ENCODE results near the gene KLRC1.

The KLRC1 gene

GRCh38 chr12:10469701-10470100, 16.5 kb upstream of the KLRC1 start:
- no peaks in the 10 kb centered on the region for H3K4me1 ChIP-seq (ENCODE audit: control insufficient read depth in 2 of 2, insufficient read depth in 1 of 2, low read depth in 1 of 2, low read length in 2 of 2)
- DNase-seq (ENCODE audit: low spot score): no peak
- H3K79me1 ChIP-seq (ENCODE audit: low read depth, low read length): no peaks in the 10 kb centered on the region
- H3K4me3 ChIP-seq (ENCODE audit: low read length in 2 of 2): no peak overlapping the region
- no peaks in the 10 kb centered on the region for H3K36me3 ChIP-seq (replicated peaks in 1 of 2; ENCODE audit: control insufficient read depth in 2 of 2, insufficient read depth in 2 of 2, low read length in 2 of 2)
- no peak overlapping the region for H3K4me2 ChIP-seq (ENCODE audit: insufficient read depth, low read length, poor library complexity, severe bottlenecking)
- H2BK15ac ChIP-seq (ENCODE audit: low read length): no peak overlapping the region
- no peak overlapping the region for H3K9ac ChIP-seq (ENCODE audit: low read depth, low read length, poor library complexity)
- no peak overlapping the region for H2BK12ac ChIP-seq (ENCODE audit: low read length)
- H3K27ac ChIP-seq (replicated peaks; ENCODE audit: low read length): no peak overlapping the region
- no peak overlapping the region for H2AFZ ChIP-seq (ENCODE audit: low read length)
- no peaks in the 10 kb centered on the region for H3K9me3 ChIP-seq (replicated peaks in 1 of 2; ENCODE audit: control insufficient read depth in 2 of 2, insufficient read depth in 1 of 2, low read depth in 1 of 2, low read length in 2 of 2)
- no peaks in the 10 kb centered on the region for H3K27me3 ChIP-seq (ENCODE audit: control insufficient read depth in 3 of 3, insufficient read depth in 3 of 3, low read depth in 1 of 3, low read length in 3 of 3)
- H3K14ac ChIP-seq (ENCODE audit: low read length): no peak overlapping the region
- no CpG with 5 or more reads among the region's 1 CpG for WGBS, 2 donors (ENCODE audit: extremely low coverage in 2 of 2, insufficient read length in 2 of 2, insufficient replicate concordance in 1 of 2)
- no peak overlapping the region for H4K91ac ChIP-seq (ENCODE audit: low read depth, low read length, poor library complexity)
- no peak overlapping the region for H3K23ac ChIP-seq (ENCODE audit: low read depth, low read length, poor library complexity)
- no peak overlapping the region for H2BK5ac ChIP-seq (ENCODE audit: low read length)
- H2AK5ac ChIP-seq (ENCODE audit: low read depth, low read length): no peak overlapping the region
- H4K8ac ChIP-seq (ENCODE audit: low read depth, low read length): no peak overlapping the region
- no peak overlapping the region for H2BK120ac ChIP-seq (ENCODE audit: low read depth, low read length)
- H3K18ac ChIP-seq (ENCODE audit: low read length): no peak overlapping the region
- H3K4ac ChIP-seq (ENCODE audit: low read length): no peak overlapping the region

- no peak overlapping the region for H2BK12ac ChIP-seq (ENCODE audit: low read length)
- H3K79me1 ChIP-seq (ENCODE audit: low read depth, low read length): no peaks in the 10 kb centered on the region
- H4K91ac ChIP-seq (ENCODE audit: low read depth, low read length, poor library complexity): no peak overlapping the region
- H2AK5ac ChIP-seq (ENCODE audit: low read depth, low read length): no peak overlapping the region
- H2BK120ac ChIP-seq (ENCODE audit: low read depth, low read length): no peak overlapping the region
- no peak overlapping the region for H2AFZ ChIP-seq (ENCODE audit: low read length)
- no peak overlapping the region for H3K9ac ChIP-seq (ENCODE audit: low read depth, low read length, poor library complexity)
- H2BK5ac ChIP-seq (ENCODE audit: low read length): no peak overlapping the region
- no peak overlapping the region for H2BK15ac ChIP-seq (ENCODE audit: low read length)
- no peak overlapping the region for H3K4me3 ChIP-seq (ENCODE audit: low read length in 2 of 2)
- no peak overlapping the region for H3K14ac ChIP-seq (ENCODE audit: low read length)
- no peak overlapping the region for H3K4ac ChIP-seq (ENCODE audit: low read length)
- H3K27ac ChIP-seq (replicated peaks; ENCODE audit: low read length): no peak overlapping the region
- H3K27me3 ChIP-seq (ENCODE audit: control insufficient read depth in 3 of 3, insufficient read depth in 3 of 3, low read depth in 1 of 3, low read length in 3 of 3): no peaks in the 10 kb centered on the region
- no peaks in the 10 kb centered on the region for H3K9me3 ChIP-seq (replicated peaks in 1 of 2; ENCODE audit: control insufficient read depth in 2 of 2, insufficient read depth in 1 of 2, low read depth in 1 of 2, low read length in 2 of 2)
- H3K36me3 ChIP-seq (replicated peaks in 1 of 2; ENCODE audit: control insufficient read depth in 2 of 2, insufficient read depth in 2 of 2, low read length in 2 of 2): no peaks in the 10 kb centered on the region
- no peak for DNase-seq (ENCODE audit: low spot score)
- no peak overlapping the region for H3K4me2 ChIP-seq (ENCODE audit: insufficient read depth, low read length, poor library complexity, severe bottlenecking)
- H3K23ac ChIP-seq (ENCODE audit: low read depth, low read length, poor library complexity): no peak overlapping the region
- H3K4me1 ChIP-seq (ENCODE audit: control insufficient read depth in 2 of 2, insufficient read depth in 1 of 2, low read depth in 1 of 2, low read length in 2 of 2): no peaks in the 10 kb centered on the region
- H3K18ac ChIP-seq (ENCODE audit: low read length): no peak overlapping the region
- no peak overlapping the region for H4K8ac ChIP-seq (ENCODE audit: low read depth, low read length)
- no CpG with 5 or more reads among the region's 4 CpGs for WGBS, 2 donors (ENCODE audit: extremely low coverage in 2 of 2, insufficient read length in 2 of 2, insufficient replicate concordance in 1 of 2)
Observed at GRCh38 chr12:10466311-10466710, 13.1 kb upstream of the KLRC1 start.

- no CpG with 5 or more reads among the region's 3 CpGs for WGBS, 2 donors (ENCODE audit: extremely low coverage in 2 of 2, insufficient read length in 2 of 2, insufficient replicate concordance in 1 of 2)
- no peak for DNase-seq (ENCODE audit: low spot score)
- no peaks in the 10 kb centered on the region for H3K27me3 ChIP-seq (ENCODE audit: control insufficient read depth in 3 of 3, insufficient read depth in 3 of 3, low read depth in 1 of 3, low read length in 3 of 3)
Observed at GRCh38 chr12:10457760-10458159, 4.6 kb upstream of the KLRC1 start.

GRCh38 chr12:10456856-10457255, 3.7 kb upstream of the KLRC1 start:
- no peak overlapping the region for H2BK5ac ChIP-seq (ENCODE audit: low read length)
- peaks cover 0 to 7% of the 10 kb centered on the region in 2 donors for H3K9me3 ChIP-seq (replicated peaks in 1 of 2; ENCODE audit: control insufficient read depth in 2 of 2, insufficient read depth in 1 of 2, low read depth in 1 of 2, low read length in 2 of 2)
- no peak overlapping the region for H2AK5ac ChIP-seq (ENCODE audit: low read depth, low read length)
- H4K91ac ChIP-seq (ENCODE audit: low read depth, low read length, poor library complexity): no peak overlapping the region
- no peaks in the 10 kb centered on the region for H3K27me3 ChIP-seq (ENCODE audit: control insufficient read depth in 3 of 3, insufficient read depth in 3 of 3, low read depth in 1 of 3, low read length in 3 of 3)
- H3K27ac ChIP-seq (replicated peaks; ENCODE audit: low read length): no peak overlapping the region
- no peak overlapping the region for H3K9ac ChIP-seq (ENCODE audit: low read depth, low read length, poor library complexity)
- no CpG with 5 or more reads among the region's 2 CpGs for WGBS, 2 donors (ENCODE audit: extremely low coverage in 2 of 2, insufficient read length in 2 of 2, insufficient replicate concordance in 1 of 2)
- H3K4me3 ChIP-seq (ENCODE audit: low read length in 2 of 2): no peak overlapping the region
- no peak overlapping the region for H2BK15ac ChIP-seq (ENCODE audit: low read length)
- H3K79me1 ChIP-seq (ENCODE audit: low read depth, low read length): no peaks in the 10 kb centered on the region
- H3K14ac ChIP-seq (ENCODE audit: low read length): no peak overlapping the region
- no peaks in the 10 kb centered on the region for H3K4me1 ChIP-seq (ENCODE audit: control insufficient read depth in 2 of 2, insufficient read depth in 1 of 2, low read depth in 1 of 2, low read length in 2 of 2)
- H3K4me2 ChIP-seq (ENCODE audit: insufficient read depth, low read length, poor library complexity, severe bottlenecking): no peak overlapping the region
- no peak overlapping the region for H2BK120ac ChIP-seq (ENCODE audit: low read depth, low read length)
- H4K8ac ChIP-seq (ENCODE audit: low read depth, low read length): no peak overlapping the region
- H3K36me3 ChIP-seq (replicated peaks in 1 of 2; ENCODE audit: control insufficient read depth in 2 of 2, insufficient read depth in 2 of 2, low read length in 2 of 2): no peaks in the 10 kb centered on the region
- DNase-seq (ENCODE audit: low spot score): no peak
- H3K4ac ChIP-seq (ENCODE audit: low read length): no peak overlapping the region
- H2AFZ ChIP-seq (ENCODE audit: low read length): no peak overlapping the region
- no peak overlapping the region for H3K23ac ChIP-seq (ENCODE audit: low read depth, low read length, poor library complexity)
- H2BK12ac ChIP-seq (ENCODE audit: low read length): no peak overlapping the region
- H3K18ac ChIP-seq (ENCODE audit: low read length): no peak overlapping the region

More at GRCh38 chr12:10457760-10458159, 4.6 kb upstream of the KLRC1 start:
- Histone ChIP-seq H2AFZ (ENCODE audit: low read length) (no peak overlapping the region), H2BK12ac (ENCODE audit: low read length) (no peak overlapping the region), H3K4me2 (ENCODE audit: insufficient read depth, low read length, poor library complexity, severe bottlenecking) (no peak overlapping the region), H3K36me3 (replicated peaks in 1 of 2; ENCODE audit: control insufficient read depth in 2 of 2, insufficient read depth in 2 of 2, low read length in 2 of 2) (no peaks in the 10 kb centered on the region), H3K18ac (ENCODE audit: low read length) (no peak overlapping the region), H3K23ac (ENCODE audit: low read depth, low read length, poor library complexity) (no peak overlapping the region), H3K14ac (ENCODE audit: low read length) (no peak overlapping the region), H4K8ac (ENCODE audit: low read depth, low read length) (no peak overlapping the region), H2BK5ac (ENCODE audit: low read length) (no peak overlapping the region), H3K27ac (replicated peaks; ENCODE audit: low read length) (no peak overlapping the region), H2AK5ac (ENCODE audit: low read depth, low read length) (no peak overlapping the region), H3K4ac (ENCODE audit: low read length) (no peak overlapping the region), H3K9me3 (replicated peaks in 1 of 2; ENCODE audit: control insufficient read depth in 2 of 2, insufficient read depth in 1 of 2, low read depth in 1 of 2, low read length in 2 of 2) (peaks cover 0 to 7% of the 10 kb centered on the region in 2 donors), H3K4me3 (ENCODE audit: low read length in 2 of 2) (no peak overlapping the region), H2BK120ac (ENCODE audit: low read depth, low read length) (no peak overlapping the region), H3K4me1 (ENCODE audit: control insufficient read depth in 2 of 2, insufficient read depth in 1 of 2, low read depth in 1 of 2, low read length in 2 of 2) (no peaks in the 10 kb centered on the region), H3K9ac (ENCODE audit: low read depth, low read length, poor library complexity) (no peak overlapping the region), H3K79me1 (ENCODE audit: low read depth, low read length) (no peaks in the 10 kb centered on the region), H2BK15ac (ENCODE audit: low read length) (no peak overlapping the region), H4K91ac (ENCODE audit: low read depth, low read length, poor library complexity) (no peak overlapping the region)

Data from neuronal stem cell (in vitro differentiated cells).